Measurements from ENCODE around the gene UCN2. TPM values are rescaled to one million over a fixed set of nuclear protein-coding genes. Genes with fewer than 3 reads are reported as not detected.

Gene UCN2
- total RNA-seq, 1 experiment from 2014 or later: 1.8 TPM

- in situ Hi-C loops (cut with HindIII; ENCODE audit: low pct_unique_long_range_greater_than_20kb, low sequenced_read_pairs): no loop called here
- H3K4me1 ChIP-seq (ENCODE audit: control insufficient read depth, insufficient read depth, low read length): no peaks in the 10 kb centered on the region
- no peaks in the 10 kb centered on the region for H3K9me3 ChIP-seq (ENCODE audit: control insufficient read depth, insufficient read depth, low read depth, low read length)
- ChIA-PET CTCF (interaction anchor here (0.7 kb wide), 1 partner anchor 146 kb away, joined by 3 read pairs; no protein-coding TSS in a partner anchor), POLR2A (interaction anchor here (0.6 kb wide), 2 partner anchors 21 to 204 kb away, joined by 3 to 6 read pairs; no protein-coding TSS in a partner anchor)
- no peak for TF ChIP-seq REST (IDR thresholded peaks at IDR 0.05; ENCODE audit: insufficient read depth in 1 of 2, low read depth in 2 of 2, low read length in 1 of 2)
- no peak for TF ChIP-seq TCF7L2 (IDR thresholded peaks at IDR 0.05; ENCODE audit: low read depth, low read length)
- TF ChIP-seq CTCF (IDR thresholded peaks at IDR 0.05): no peak
- TF ChIP-seq SIN3A (IDR thresholded peaks at IDR 0.05; ENCODE audit: borderline replicate concordance, insufficient read depth, low read depth, low read length): no peak
- TF ChIP-seq POLR2AphosphoS5 (IDR thresholded peaks at IDR 0.05; ENCODE audit: low read depth, low read length): no peak
- DNase-seq (ENCODE audit: low read depth, low spot score) (no peak), ATAC-seq (no peak)
- BruUV-seq (replicated peaks): no TSS peak
- H3K27me3 ChIP-seq (ENCODE audit: control insufficient read depth, insufficient read depth, low read length): no peaks in the 10 kb centered on the region
- no peak overlapping the region for H3K4me3 ChIP-seq (ENCODE audit: low read depth in 2 of 2, low read length in 2 of 2)
- intact Hi-C loops (cut with micrococcal nuclease; ENCODE audit: unreplicated experiment): no loop called here
- no peak overlapping the region for H3K27ac ChIP-seq (ENCODE audit: low read length)
- H3K36me3 ChIP-seq (ENCODE audit: control insufficient read depth, insufficient read depth, low read length): no peaks in the 10 kb centered on the region
Measured at GRCh38 chr3:48581621-48582481, 18.3 kb upstream of the UCN2 start.

GRCh38 chr3:48576647-48577046 is 13.1 kb upstream of the UCN2 start:
- intact Hi-C loops (cut with micrococcal nuclease; ENCODE audit: unreplicated experiment): no loop called here
- Histone ChIP-seq H3K4me3 (ENCODE audit: low read depth in 2 of 2, low read length in 2 of 2) (no peak overlapping the region), H3K27ac (ENCODE audit: low read length) (no peak overlapping the region), H3K4me1 (ENCODE audit: control insufficient read depth, insufficient read depth, low read length) (no peaks in the 10 kb centered on the region), H3K36me3 (ENCODE audit: control insufficient read depth, insufficient read depth, low read length) (no peaks in the 10 kb centered on the region), H3K27me3 (ENCODE audit: control insufficient read depth, insufficient read depth, low read length) (no peaks in the 10 kb centered on the region), H3K9me3 (ENCODE audit: control insufficient read depth, insufficient read depth, low read depth, low read length) (no peaks in the 10 kb centered on the region)
- CTCF ChIA-PET: no interaction called here
- TF ChIP-seq CTCF (IDR thresholded peaks at IDR 0.05) (no peak), POLR2AphosphoS5 (IDR thresholded peaks at IDR 0.05; ENCODE audit: low read depth, low read length) (no peak), REST (IDR thresholded peaks at IDR 0.05; ENCODE audit: insufficient read depth in 1 of 2, low read depth in 2 of 2, low read length in 1 of 2) (no peak), SIN3A (IDR thresholded peaks at IDR 0.05; ENCODE audit: borderline replicate concordance, insufficient read depth, low read depth, low read length) (no peak), TCF7L2 (IDR thresholded peaks at IDR 0.05; ENCODE audit: low read depth, low read length) (no peak)
- BruUV-seq (replicated peaks): no TSS peak
- DNase-seq (ENCODE audit: low read depth, low spot score) (no peak), ATAC-seq (no peak)
- POLR2A ChIA-PET: no interaction called here
- in situ Hi-C loops (cut with HindIII; ENCODE audit: low pct_unique_long_range_greater_than_20kb, low sequenced_read_pairs): no loop called here
